CD14-positive monocyte (primary cell): Measurements from ENCODE around the gene MICOS13. TPM values are rescaled to one million over a fixed set of nuclear protein-coding genes. Genes with fewer than 3 reads are reported as not detected.

Experiments used
- DNase-seq, 3 donors: peaks; one replicate each; pipeline ENCODE4 v3.0.0-alpha.2; 2011 to 2022
- H2AFZ ChIP-seq: 2 replicates; pipeline ENCODE4 v1.6.0; 2012; ENCODE audit warnings: mild to moderate bottlenecking, low read depth, low read length, inconsistent platforms; ENCODE audit not compliant: insufficient read depth, poor library complexity, severe bottlenecking
- H3K27ac ChIP-seq, 2 donors: 1 replicate in 1 of 2; 2 replicates in 1 of 2; pipeline ENCODE4 v1.5.1; 2012 to 2013; ENCODE audit warnings: low read length in 2 of 2, control low read depth in 1 of 2, inconsistent platforms in 1 of 2, low read depth in 1 of 2, mild to moderate bottlenecking in 1 of 2
- H3K27me3 ChIP-seq, 2 donors: one replicate each; pipeline versions ENCODE4 v1.6.0 to v1.6.1; 2011 to 2013; ENCODE audit warnings: low read length in 2 of 2; ENCODE audit not compliant: control insufficient read depth in 2 of 2, insufficient read depth in 2 of 2
- H3K36me3 ChIP-seq, 2 donors: replicated peaks in 1 of 2; 1 replicate in 1 of 2; 2 replicates in 1 of 2; pipeline versions ENCODE4 v1.5.1 to v1.6.1; 2012 to 2013; ENCODE audit warnings: low read length in 2 of 2, control low read depth in 1 of 2, inconsistent platforms in 1 of 2, mild to moderate bottlenecking in 1 of 2; ENCODE audit not compliant: insufficient read depth in 2 of 2, control insufficient read depth in 1 of 2
- H3K4me1 ChIP-seq, 2 donors: 1 replicate in 1 of 2; 2 replicates in 1 of 2; pipeline versions ENCODE4 v1.5.1 to v1.6.1; 2012 to 2013; ENCODE audit warnings: low read length in 2 of 2, control low read depth in 1 of 2, inconsistent platforms in 1 of 2, mild to moderate bottlenecking in 1 of 2, moderate library complexity in 1 of 2; ENCODE audit not compliant: insufficient read depth in 2 of 2, control insufficient read depth in 1 of 2
- H3K4me2 ChIP-seq: replicated peaks from 2 replicates; pipeline ENCODE3; 2012; ENCODE audit warnings: low read length, moderate library complexity, mild to moderate bottlenecking; ENCODE audit not compliant: poor library complexity, severe bottlenecking; ENCODE audit errors: extremely low read depth
- H3K4me3 ChIP-seq, 3 experiments: fragments of 200-600 bp in 1 of 3; sonication (generic) in 1 of 3; replicated peaks in 1 of 3; 1 replicate in 2 of 3; 2 replicates in 1 of 3; pipeline ENCODE4 v1.5.1; 2011 to 2013; ENCODE audit warnings: low read length in 3 of 3, mild to moderate bottlenecking in 3 of 3, control low read depth in 2 of 3, low read depth in 2 of 3, inconsistent platforms in 1 of 3, moderate library complexity in 1 of 3
- H3K79me2 ChIP-seq: 2 replicates; pipeline ENCODE4 v1.6.0; 2012; ENCODE audit warnings: mild to moderate bottlenecking, control low read depth, inconsistent platforms, low read length, moderate library complexity; ENCODE audit not compliant: insufficient read depth
- H3K9ac ChIP-seq: 2 replicates; pipeline ENCODE4 v1.6.0; 2017; ENCODE audit warnings: low read length, mild to moderate bottlenecking; ENCODE audit not compliant: insufficient read depth, poor library complexity, severe bottlenecking
- H3K9me3 ChIP-seq, 2 donors: replicated peaks in 1 of 2; 1 replicate in 1 of 2; 2 replicates in 1 of 2; pipeline versions ENCODE4 v1.5.1 to v1.6.1; 2012 to 2013; ENCODE audit warnings: low read length in 2 of 2, control low read depth in 1 of 2; ENCODE audit not compliant: control insufficient read depth in 1 of 2, insufficient read depth in 1 of 2
- H4K20me1 ChIP-seq: 2 replicates; pipeline ENCODE4 v1.6.0; 2012; ENCODE audit warnings: mild to moderate bottlenecking, low read length, control low read depth, moderate library complexity; ENCODE audit not compliant: insufficient read depth
- H3K27ac Mint-ChIP-seq, 7 donors: one replicate each; pipeline ENCODE4 v1.8.0; 2020; ENCODE audit warnings: mild to moderate bottlenecking in 7 of 7, mixed read lengths in 7 of 7, moderate library complexity in 6 of 7, inconsistent platforms in 2 of 7
- H3K27me3 Mint-ChIP-seq, 3 donors: one replicate each; pipeline ENCODE4 v1.8.0; 2021 to 2022; ENCODE audit warnings: low read depth in 3 of 3, mild to moderate bottlenecking in 3 of 3, mixed read lengths in 3 of 3, moderate library complexity in 3 of 3, inconsistent platforms in 1 of 3
- H3K36me3 Mint-ChIP-seq, 2 donors: one replicate each; pipeline ENCODE4 v1.8.0; 2020; ENCODE audit warnings: mixed read lengths in 2 of 2, inconsistent platforms in 1 of 2, mild to moderate bottlenecking in 1 of 2
- H3K4me1 Mint-ChIP-seq: one replicate; pipeline ENCODE4 v1.8.0; 2020; ENCODE audit warnings: mild to moderate bottlenecking, mixed read lengths
- H3K4me3 Mint-ChIP-seq, 2 donors: one replicate each; pipeline ENCODE4 v1.8.0; 2020; ENCODE audit warnings: mild to moderate bottlenecking in 2 of 2, mixed read lengths in 2 of 2, moderate library complexity in 1 of 2
- H3K9me3 Mint-ChIP-seq, 7 donors: one replicate each; pipeline ENCODE4 v1.8.0; 2020 to 2022; ENCODE audit warnings: mixed read lengths in 7 of 7, mild to moderate bottlenecking in 6 of 7, moderate library complexity in 6 of 7, inconsistent platforms in 2 of 7
- CTCF ChIP-seq: fragments of 200-600 bp; IDR thresholded peaks from one replicate; pipeline ENCODE4 v1.8.0; 2022; ENCODE audit warnings: antibody characterized with exemption, mild to moderate bottlenecking
- WGBS: methylation state at CpG from one replicate; pipeline ENCODE4 v1.1.5; 2013; ENCODE audit warnings: missing lambda C conversion rate; ENCODE audit not compliant: insufficient coverage; 5-methylcytosine and 5-hydroxymethylcytosine counted together
- intact Hi-C, 2 donors: fragments of 100-400 bp; cut with micrococcal nuclease; formaldehyde crosslinking; loops; one replicate each; pipeline versions ENCODE4 v1.15.0 to v1.15.1; 2023
- polyA plus RNA-seq, 3 donors: library from polyadenylated mRNA; depleted of rRNA in 1 of 3; unstranded in 2 of 3; stranded (reverse) in 1 of 3; fragments of 300-500 nt in 2 of 3; fragments of >200 nt in 1 of 3; fragmentation: Illumina TruSeq in 2 of 3; gene quantifications; 1 replicate in 2 of 3; 2 replicates in 1 of 3; pipeline ENCODE4 v1.2.3, GENCODE V29; 2012 to 2021

MICOS13 gene
- polyA plus RNA-seq, 3 donors = 22.5 to 82.7 (median 78.6) TPM

DNA sequence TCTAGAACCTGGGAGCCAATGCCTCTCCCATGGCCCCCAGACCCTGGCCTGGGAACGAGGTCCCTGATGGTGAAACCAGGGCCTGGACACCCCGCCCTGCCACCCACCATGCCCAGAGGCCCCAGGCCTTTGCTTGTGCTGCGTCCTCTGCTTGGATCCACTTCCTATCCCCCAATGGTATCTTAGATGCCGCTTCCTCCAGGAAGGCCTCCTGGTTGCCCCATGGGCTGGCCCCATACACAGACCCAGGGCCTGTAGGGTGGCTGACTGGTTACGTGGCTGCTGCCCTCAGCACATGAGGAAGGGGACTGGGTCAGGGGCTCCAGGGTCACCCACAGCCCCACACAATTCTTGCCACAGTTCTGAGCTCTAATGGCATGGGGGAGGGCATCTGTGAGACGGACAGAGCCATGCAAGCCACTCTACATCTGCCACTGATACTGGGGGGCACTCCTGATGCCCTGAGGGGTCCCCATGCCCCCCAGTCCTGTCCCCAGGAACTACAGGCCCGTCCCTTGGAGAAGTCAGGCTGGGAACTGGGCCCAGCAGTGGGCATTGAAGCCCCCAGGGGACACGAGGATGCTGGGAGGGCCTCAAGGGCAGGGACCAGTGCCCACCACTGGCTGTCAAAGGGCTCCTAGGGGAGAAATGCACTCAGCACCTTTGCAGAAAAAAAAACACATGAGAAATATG is 14.8 kb upstream of the MICOS13 start:
- TF ChIP-seq CTCF = no peak
- Histone ChIP-seq H2AFZ (no peak overlapping the region), H3K4me1 (peaks cover 13 to 20% of the 10 kb centered on the region in 2 donors), H3K36me3 (peaks cover 69 to 73% of the 10 kb centered on the region in 2 donors), H3K79me2 (peaks cover 54% of the 10 kb centered on the region), H3K27me3 (no peaks in the 10 kb centered on the region), H3K9ac (no peak overlapping the region), H3K9me3 (no peaks in the 10 kb centered on the region), H4K20me1 (peaks cover 79% of the 10 kb centered on the region), H3K27ac (no peak overlapping the region), H3K4me3 (no peak overlapping the region), H3K4me2 (no peak overlapping the region)
- Mint-ChIP-seq H3K4me1 (peaks cover 19% of the 10 kb centered on the region), H3K9me3 (peaks cover 0 to 4% (median 0%) of the 10 kb centered on the region in 7 donors), H3K36me3 (peaks cover 37 to 64% of the 10 kb centered on the region in 2 donors), H3K27me3 (peaks cover 0 to 1% (median 0%) of the 10 kb centered on the region in 3 donors), H3K4me3 (no peak overlapping the region), H3K27ac (no peak overlapping the region)
- 89% methylated on average over 7 of the region's 8 CpGs for WGBS
- no peak for DNase-seq
- intact Hi-C loops = no loop called here

DNA sequence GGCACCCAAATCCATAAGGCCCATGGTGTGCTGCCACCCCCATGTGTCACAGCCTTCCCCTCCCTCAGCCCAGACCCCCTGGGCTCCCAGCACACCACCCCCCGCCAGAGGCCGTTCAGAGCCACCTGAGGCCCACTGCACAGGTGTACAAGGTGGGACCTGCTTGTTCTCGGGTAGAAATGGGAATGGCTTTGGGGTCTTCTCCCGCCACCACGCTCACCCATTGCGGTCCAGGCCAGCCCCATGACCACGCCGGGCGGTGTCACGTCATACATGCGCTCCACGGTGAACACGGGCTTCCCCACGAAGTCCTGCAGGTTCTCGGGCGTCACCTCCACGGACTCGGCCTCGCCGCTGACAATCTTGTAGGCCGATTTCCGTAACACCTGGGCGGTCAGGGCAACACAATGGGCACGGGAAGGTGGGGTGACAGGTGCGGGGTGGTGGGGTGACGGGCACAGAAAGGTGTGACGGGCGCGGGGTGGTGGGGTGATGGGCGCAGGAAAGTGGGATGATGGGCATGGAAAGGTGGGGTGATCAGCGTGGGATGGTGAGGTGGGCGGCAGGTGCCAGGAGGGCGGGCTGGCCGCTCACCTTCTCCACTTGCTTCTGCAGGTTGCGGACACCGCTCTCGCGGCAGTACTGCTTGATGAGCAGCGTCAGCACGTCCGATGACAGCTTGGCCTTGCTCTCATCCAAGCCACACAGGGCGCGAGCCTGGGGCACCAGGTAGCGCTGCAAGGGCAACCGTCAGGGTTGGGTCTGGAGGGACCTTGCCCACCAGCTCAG is 14.0 kb upstream of the MICOS13 start:
- Histone ChIP-seq H3K36me3 (peaks cover 67 to 71% of the 10 kb centered on the region in 2 donors), H3K4me2 (no peak overlapping the region), H3K4me3 (no peak overlapping the region), H3K27me3 (no peaks in the 10 kb centered on the region), H3K9ac (no peak overlapping the region), H3K79me2 (peaks cover 55% of the 10 kb centered on the region), H3K27ac (no peak overlapping the region), H3K9me3 (no peaks in the 10 kb centered on the region), H3K4me1 (peaks cover 16 to 20% of the 10 kb centered on the region in 2 donors), H2AFZ (no peak overlapping the region), H4K20me1 (peaks cover 78% of the 10 kb centered on the region)
- Mint-ChIP-seq H3K36me3 (peaks cover 37 to 61% of the 10 kb centered on the region in 2 donors), H3K4me1 (peaks cover 23% of the 10 kb centered on the region), H3K27me3 (peaks cover 0 to 5% (median 0%) of the 10 kb centered on the region in 3 donors), H3K9me3 (peaks cover 0 to 4% (median 0%) of the 10 kb centered on the region in 7 donors), H3K27ac (no peak overlapping the region), H3K4me3 (no peak overlapping the region)
- no peak for DNase-seq
- intact Hi-C loops = no loop called here
- WGBS = 90% methylated on average over 39 of the region's 45 CpGs
- no peak for TF ChIP-seq CTCF
